HCT116 (cell line): ENCODE data around the gene ATG14. TPM values are rescaled to one million over a fixed set of nuclear protein-coding genes. Genes with fewer than 3 reads are reported as not detected.

Experiments
- ATAC-seq: fragments of 200-7000 bp; cut with Tn5 transposase; 2 replicates; pipeline ENCODE4 v1.9.1; 2020; ENCODE audit warnings: mild to moderate bottlenecking, moderate library complexity
- BruUV-seq: library from RNA; stranded (reverse); fragments of 400-500 nt; replicated peaks from 2 replicates; lab custom pipeline; 2021; lab: Mats Ljungman, UMichigan
- CTCF ChIA-PET: fragments of 300-600 bp; sonication (Branson Sonifier 250); formaldehyde crosslinking; loops from one replicate; lab custom pipeline; 2021; ENCODE audit warnings: antibody characterized with exemption; lab: Charles Lee
- POLR2A ChIA-PET: fragments of 300-600, 350-600 bp; sonication (Branson Sonifier 250); formaldehyde crosslinking; loops from one replicate; lab custom pipeline; 2021; ENCODE audit warnings: antibody characterized with exemption; lab: Charles Lee
- RAD21 ChIA-PET, 2 experiments: fragments of 300-600 bp; sonication (Branson Sonifier 250); formaldehyde crosslinking; loops; one replicate each; lab custom pipeline; 2023; ENCODE audit warnings: low total read pairs in 2 of 2; ENCODE audit not compliant: uncharacterized antibody in 2 of 2, unreplicated experiment in 2 of 2, low non-redundant PET in 1 of 2; lab: Charles Lee
- DNase-seq: peaks from one replicate; pipeline ENCODE4 v3.0.0-alpha.2; 2010; ENCODE audit warnings: low read depth, low spot score
- H2AFZ ChIP-seq: fragments of 200-600 bp; shearing (Covaris generic), sonication (generic); 2 replicates; pipeline ENCODE4 v1.6.1; 2017; ENCODE audit warnings: low read depth, mixed run types, mixed read lengths, antibody characterized with exemption, low read length; ENCODE audit not compliant: poor library complexity, severe bottlenecking
- H3K27ac ChIP-seq: 2 replicates; pipeline ENCODE4 v1.5.1; 2012; ENCODE audit warnings: low read depth, low read length
- H3K27me3 ChIP-seq: fragments of 200-600 bp; sonication (generic); 2 replicates; pipeline ENCODE4 v1.6.1; 2016; ENCODE audit warnings: mixed run types, low read length, mixed read lengths; ENCODE audit not compliant: insufficient read depth
- H3K36me3 ChIP-seq, 2 experiments: fragments of 200-500 bp in 1 of 2; fragments of 200-600 bp in 1 of 2; sonication (Bioruptor generic) in 1 of 2; sonication (generic) in 1 of 2; 2 replicates each; pipeline versions ENCODE4 v1.5.1 to v1.6.1; 2014 to 2016; ENCODE audit warnings: low read length in 2 of 2, inconsistent platforms in 1 of 2, mixed read lengths in 1 of 2, mixed run types in 1 of 2; ENCODE audit not compliant: insufficient read depth in 2 of 2, control insufficient read depth in 1 of 2
- H3K4me1 ChIP-seq, 2 experiments: fragments of 200-600 bp in 1 of 2; sonication (generic) in 1 of 2; 2 replicates each; pipeline versions ENCODE4 v1.5.1 to v1.6.1; 2012 to 2017; ENCODE audit warnings: low read length in 2 of 2, inconsistent platforms in 1 of 2, mild to moderate bottlenecking in 1 of 2, mixed read lengths in 1 of 2, mixed run types in 1 of 2, moderate library complexity in 1 of 2; ENCODE audit not compliant: insufficient read depth in 2 of 2, control insufficient read depth in 1 of 2
- H3K4me2 ChIP-seq: fragments of 200-600 bp; sonication (generic); 2 replicates; pipeline ENCODE4 v1.6.1; 2017; ENCODE audit warnings: mixed run types, low read length, mixed read lengths
- H3K4me3 ChIP-seq, 2 experiments: fragments of 200-600 bp in 1 of 2; sonication (generic) in 1 of 2; replicated peaks in 1 of 2; 2 replicates each; pipeline ENCODE4 v1.5.1; 2011 to 2016; ENCODE audit warnings: low read length in 2 of 2, control low read depth in 1 of 2, low read depth in 1 of 2, mild to moderate bottlenecking in 1 of 2, mixed read lengths in 1 of 2, mixed run types in 1 of 2
- H3K79me2 ChIP-seq: fragments of 200-600 bp; sonication (generic); 2 replicates; pipeline ENCODE4 v1.6.1; 2017; ENCODE audit warnings: mild to moderate bottlenecking, mixed run types, low read length, moderate library complexity, mixed read lengths; ENCODE audit not compliant: insufficient read depth
- H3K9ac ChIP-seq: fragments of 200-600 bp; sonication (generic); 2 replicates; pipeline ENCODE4 v1.6.1; 2016; ENCODE audit warnings: low read length, mixed read lengths
- H3K9me2 ChIP-seq: fragments of 200-600 bp; sonication (generic), shearing (Covaris generic); 2 replicates; pipeline ENCODE4 v1.6.1; 2017; ENCODE audit warnings: mixed run types, mild to moderate bottlenecking, moderate library complexity; ENCODE audit not compliant: insufficient read depth
- H3K9me3 ChIP-seq, 2 experiments: fragments of 200-500 bp in 1 of 2; fragments of 200-600 bp in 1 of 2; sonication (Bioruptor generic) in 1 of 2; sonication (generic) in 1 of 2; 2 replicates each; pipeline ENCODE4 v1.6.1; 2014 to 2017; ENCODE audit warnings: low read length in 2 of 2, mixed read lengths in 2 of 2, inconsistent platforms in 1 of 2, low read depth in 1 of 2, mild to moderate bottlenecking in 1 of 2, mixed run types in 1 of 2, moderate library complexity in 1 of 2; ENCODE audit not compliant: control insufficient read depth in 1 of 2, insufficient read depth in 1 of 2
- H4K20me1 ChIP-seq: fragments of 200-600 bp; sonication (generic), shearing (Covaris generic); 2 replicates; pipeline ENCODE4 v1.6.1; 2017; ENCODE audit warnings: mixed run types, mild to moderate bottlenecking, moderate library complexity; ENCODE audit not compliant: insufficient read depth
- CBX3 ChIP-seq: IDR thresholded peaks from 2 replicates; pipeline ENCODE4 v1.6.1; 2012; ENCODE audit warnings: low read depth
- EGR1 ChIP-seq: IDR thresholded peaks from 2 replicates; pipeline ENCODE4 v1.6.1; 2012; ENCODE audit warnings: low read depth
- EZH2 ChIP-seq: fragments of 200-600 bp; sonication (generic); IDR thresholded peaks from 2 replicates; pipeline ENCODE4 v1.6.1; 2017; ENCODE audit warnings: antibody characterized with exemption, mixed run types
- SP1 ChIP-seq: IDR thresholded peaks from 2 replicates; pipeline ENCODE4 v1.6.1; 2012; ENCODE audit warnings: low read depth
- SRF ChIP-seq: IDR thresholded peaks from 2 replicates; pipeline ENCODE4 v1.6.1; 2012; ENCODE audit warnings: low read depth
- TCF7L2 ChIP-seq: IDR thresholded peaks from 2 replicates; pipeline ENCODE4 v1.7.0; 2011; ENCODE audit warnings: borderline replicate concordance, inconsistent platforms; ENCODE audit not compliant: insufficient read depth, insufficient read length; ENCODE audit errors: extremely low read depth
- ZFX ChIP-seq: fragments of 450-650 bp; IDR thresholded peaks from 2 replicates; pipeline ENCODE4 v1.6.1; 2017
- intact Hi-C: fragments of 100-400 bp; cut with micrococcal nuclease; formaldehyde crosslinking; loops from 2 replicates; pipeline ENCODE4 v1.10.0; 2022
- total RNA-seq: library from RNA; stranded (reverse); gene quantifications from one replicate; pipeline ENCODE4 v1.2.1, GENCODE V29; 2021; ENCODE audit not compliant: unreplicated experiment
- TF ChIP-seq, protein P1 (sequence below): IDR thresholded peaks from 2 replicates; pipeline ENCODE4 v1.6.1; 2012
- TF ChIP-seq, protein P2 (sequence below): IDR thresholded peaks from 2 replicates; pipeline ENCODE4 v1.6.1; 2011; ENCODE audit warnings: mild to moderate bottlenecking, low read length, moderate library complexity; ENCODE audit not compliant: insufficient replicate concordance; ENCODE audit errors: extremely low read depth
- TF ChIP-seq, protein P3 (sequence below): IDR thresholded peaks from 2 replicates; pipeline ENCODE4 v1.6.1; 2012

Gene ATG14
- total RNA-seq, 1 experiment from 2014 or later = 9.9 TPM

DNA sequence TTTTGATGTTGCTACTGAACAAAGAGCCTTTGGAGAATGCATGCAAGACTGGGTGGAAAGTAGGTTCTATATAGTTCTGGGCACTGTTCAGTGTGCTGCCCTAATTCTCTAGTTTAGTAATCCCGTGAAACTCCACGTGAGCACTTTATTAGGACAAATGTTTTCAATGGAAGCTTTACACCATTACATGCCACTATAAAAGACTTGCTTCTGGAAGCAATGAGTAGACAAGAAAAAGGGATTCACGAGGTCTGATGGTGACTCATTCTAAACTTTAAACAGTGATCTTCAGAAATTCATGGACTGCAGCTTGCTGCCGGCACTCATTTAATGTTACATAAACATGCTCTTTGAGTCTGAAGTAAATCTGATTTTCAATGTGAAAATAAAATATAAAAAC lies 22.3 kb downstream of the ATG14 start:
- DNase-seq = no peak
- no peak overlapping the region for H3K4me2 ChIP-seq
- no peaks in the 10 kb centered on the region for H4K20me1 ChIP-seq
- H3K27me3 ChIP-seq = no peaks in the 10 kb centered on the region
- POLR2A ChIA-PET = no interaction called here
- H3K4me3 ChIP-seq = no peak overlapping the region
- no peak for TF ChIP-seq SP1
- no peak for TF ChIP-seq TCF7L2
- no peak for TF ChIP-seq EGR1
- TF ChIP-seq, protein P1, sequence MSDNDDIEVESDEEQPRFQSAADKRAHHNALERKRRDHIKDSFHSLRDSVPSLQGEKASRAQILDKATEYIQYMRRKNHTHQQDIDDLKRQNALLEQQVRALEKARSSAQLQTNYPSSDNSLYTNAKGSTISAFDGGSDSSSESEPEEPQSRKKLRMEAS = no peak
- TF ChIP-seq, protein P2, sequence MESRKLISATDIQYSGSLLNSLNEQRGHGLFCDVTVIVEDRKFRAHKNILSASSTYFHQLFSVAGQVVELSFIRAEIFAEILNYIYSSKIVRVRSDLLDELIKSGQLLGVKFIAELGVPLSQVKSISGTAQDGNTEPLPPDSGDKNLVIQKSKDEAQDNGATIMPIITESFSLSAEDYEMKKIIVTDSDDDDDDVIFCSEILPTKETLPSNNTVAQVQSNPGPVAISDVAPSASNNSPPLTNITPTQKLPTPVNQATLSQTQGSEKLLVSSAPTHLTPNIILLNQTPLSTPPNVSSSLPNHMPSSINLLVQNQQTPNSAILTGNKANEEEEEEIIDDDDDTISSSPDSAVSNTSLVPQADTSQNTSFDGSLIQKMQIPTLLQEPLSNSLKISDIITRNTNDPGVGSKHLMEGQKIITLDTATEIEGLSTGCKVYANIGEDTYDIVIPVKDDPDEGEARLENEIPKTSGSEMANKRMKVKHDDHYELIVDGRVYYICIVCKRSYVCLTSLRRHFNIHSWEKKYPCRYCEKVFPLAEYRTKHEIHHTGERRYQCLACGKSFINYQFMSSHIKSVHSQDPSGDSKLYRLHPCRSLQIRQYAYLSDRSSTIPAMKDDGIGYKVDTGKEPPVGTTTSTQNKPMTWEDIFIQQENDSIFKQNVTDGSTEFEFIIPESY = no peak
- no peak for TF ChIP-seq SRF
- TF ChIP-seq CBX3 = no peak
- TF ChIP-seq ZFX = no peak
- TF ChIP-seq, protein P3, sequence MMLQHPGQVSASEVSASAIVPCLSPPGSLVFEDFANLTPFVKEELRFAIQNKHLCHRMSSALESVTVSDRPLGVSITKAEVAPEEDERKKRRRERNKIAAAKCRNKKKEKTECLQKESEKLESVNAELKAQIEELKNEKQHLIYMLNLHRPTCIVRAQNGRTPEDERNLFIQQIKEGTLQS = no peak
- TF ChIP-seq EZH2 = no peak
- no peaks in the 10 kb centered on the region for H3K9me2 ChIP-seq
- ATAC-seq = no peak
- RAD21 ChIA-PET = no interaction called here
- H3K9me3 ChIP-seq = no peaks in the 10 kb centered on the region
- H3K4me1 ChIP-seq = peaks cover 2 to 19% of the 10 kb centered on the region in 2 experiments; a peak in 3 of 4 replicates
- H3K27ac ChIP-seq = no peak overlapping the region
- no peaks in the 10 kb centered on the region for H3K79me2 ChIP-seq
- no TSS peak for BruUV-seq
- no peak overlapping the region for H3K9ac ChIP-seq
- H2AFZ ChIP-seq = no peak overlapping the region
- CTCF ChIA-PET = no interaction called here
- peaks cover 0 to 4% of the 10 kb centered on the region in 2 experiments; a peak in 1 of 4 replicates for H3K36me3 ChIP-seq
- intact Hi-C loops = no loop called here
